Fibroblast of mammary gland (primary cell): ENCODE results near the gene CENPS.

ENCODE experiments used
- DNase-seq: peaks from one replicate; pipeline ENCODE4 v3.0.0-alpha.2; 2010; ENCODE audit warnings: low read depth
- H3K4me3 ChIP-seq: 2 replicates; pipeline ENCODE4 v1.5.1; 2011; ENCODE audit warnings: low read depth, mild to moderate bottlenecking, low read length, moderate library complexity; ENCODE audit not compliant: control insufficient read depth
- TF ChIP-seq, protein P1 (sequence below): conservative IDR thresholded peaks from 2 replicates; pipeline ENCODE4 v1.5.1; 2011; ENCODE audit warnings: low read depth, low read length, inconsistent platforms; ENCODE audit not compliant: control insufficient read depth, insufficient read depth

The CENPS gene

GRCh38 chr1:10440305-10440704 is 10.1 kb downstream of the CENPS start:
- no peak overlapping the region for H3K4me3 ChIP-seq
- TF ChIP-seq, protein P1, sequence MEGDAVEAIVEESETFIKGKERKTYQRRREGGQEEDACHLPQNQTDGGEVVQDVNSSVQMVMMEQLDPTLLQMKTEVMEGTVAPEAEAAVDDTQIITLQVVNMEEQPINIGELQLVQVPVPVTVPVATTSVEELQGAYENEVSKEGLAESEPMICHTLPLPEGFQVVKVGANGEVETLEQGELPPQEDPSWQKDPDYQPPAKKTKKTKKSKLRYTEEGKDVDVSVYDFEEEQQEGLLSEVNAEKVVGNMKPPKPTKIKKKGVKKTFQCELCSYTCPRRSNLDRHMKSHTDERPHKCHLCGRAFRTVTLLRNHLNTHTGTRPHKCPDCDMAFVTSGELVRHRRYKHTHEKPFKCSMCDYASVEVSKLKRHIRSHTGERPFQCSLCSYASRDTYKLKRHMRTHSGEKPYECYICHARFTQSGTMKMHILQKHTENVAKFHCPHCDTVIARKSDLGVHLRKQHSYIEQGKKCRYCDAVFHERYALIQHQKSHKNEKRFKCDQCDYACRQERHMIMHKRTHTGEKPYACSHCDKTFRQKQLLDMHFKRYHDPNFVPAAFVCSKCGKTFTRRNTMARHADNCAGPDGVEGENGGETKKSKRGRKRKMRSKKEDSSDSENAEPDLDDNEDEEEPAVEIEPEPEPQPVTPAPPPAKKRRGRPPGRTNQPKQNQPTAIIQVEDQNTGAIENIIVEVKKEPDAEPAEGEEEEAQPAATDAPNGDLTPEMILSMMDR, result no peak
- no peak for DNase-seq

DNA sequence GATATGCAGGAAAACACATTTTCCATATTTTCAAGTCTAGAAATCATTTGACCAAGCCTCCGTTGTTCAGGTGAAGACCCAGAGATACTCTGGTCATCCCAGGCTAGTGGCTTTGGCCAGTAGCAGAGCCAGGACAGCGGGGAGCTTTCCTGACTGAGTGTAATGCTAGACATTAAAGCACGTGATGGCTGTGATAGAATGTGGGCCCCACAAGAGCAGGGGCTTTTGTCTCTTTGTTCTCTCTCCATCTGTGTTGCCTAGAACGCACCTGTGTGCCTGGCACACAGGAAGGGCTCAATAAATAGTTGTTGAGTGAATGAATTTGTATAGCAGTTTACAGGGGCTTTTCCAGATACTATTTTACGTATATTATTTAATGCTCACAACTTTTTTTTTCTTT is 10.6 kb downstream of the CENPS start:
- no peak overlapping the region for H3K4me3 ChIP-seq
- no peak for DNase-seq
- TF ChIP-seq, protein P1, result no peak

DNA sequence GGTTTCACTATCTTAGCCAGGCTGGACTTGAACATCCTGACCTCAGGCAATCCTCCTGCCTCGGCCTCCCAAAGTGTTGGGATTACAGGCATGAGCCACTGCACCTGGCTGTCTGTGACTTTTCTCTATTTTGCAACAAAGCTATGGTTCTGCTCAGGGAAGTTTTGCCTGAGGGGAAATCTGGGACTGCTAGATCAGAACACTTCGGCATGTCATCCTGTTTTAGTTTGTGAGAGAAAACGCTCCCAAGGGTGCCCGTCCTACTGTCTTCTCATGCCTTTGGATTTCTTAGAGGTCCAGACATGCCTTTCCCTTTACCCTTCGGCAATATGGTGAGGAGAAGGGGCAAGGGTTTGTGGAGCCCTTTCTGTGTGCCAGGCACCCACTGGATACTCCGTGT is 14.0 kb downstream of the CENPS start:
- no peak for DNase-seq
- TF ChIP-seq, protein P1, result no peak
- H3K4me3 ChIP-seq, result no peak overlapping the region

GRCh38 chr1:10444795-10445397 is 14.7 kb downstream of the CENPS start:
- H3K4me3 ChIP-seq, result no peak overlapping the region
- TF ChIP-seq, protein P1, result no peak

GRCh38 chr1:10446790-10447422 is 16.7 kb downstream of the CENPS start:
- no peak overlapping the region for H3K4me3 ChIP-seq
- TF ChIP-seq, protein P1, result no peak
- no peak for DNase-seq

More at GRCh38 chr1:10444795-10445397, 14.7 kb downstream of the CENPS start:
- no peak for DNase-seq

DNA sequence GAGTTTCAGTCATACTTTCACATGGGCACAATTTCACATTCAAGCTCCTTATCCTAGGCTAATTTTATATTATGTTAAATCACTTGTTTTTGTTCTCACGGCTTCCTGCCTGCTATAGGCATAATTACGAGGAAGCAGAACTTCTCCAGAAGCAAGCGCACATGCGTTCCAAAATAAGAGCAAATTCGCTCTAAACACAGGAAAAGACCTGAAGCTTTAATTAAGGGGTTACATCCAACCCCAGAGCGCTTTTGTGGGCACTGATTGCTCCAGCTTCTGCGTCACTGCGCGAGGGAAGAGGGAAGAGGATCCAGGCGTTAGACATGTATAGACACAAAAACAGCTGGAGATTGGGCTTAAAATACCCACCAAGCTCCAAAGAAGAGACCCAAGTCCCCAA is 19.5 kb downstream of the CENPS start, which contains the start of gene CORT:
Gene CORT, plus strand, starts transcription at position 281 of the 400 bp plus-strand sequence. CDS start 193 bp downstream, outside the sequence.
- TF ChIP-seq, protein P1, result no peak
- DNase-seq, result no peak
- H3K4me3 ChIP-seq, result no peak within 1 kb of the TSS
